Caco-2 (cell line): Measurements from ENCODE around the gene SEC16B. TPM values are rescaled to one million over a fixed set of nuclear protein-coding genes. Genes with fewer than 3 reads are reported as not detected.

Experiments
- BruUV-seq: library from RNA; stranded (reverse); fragments of 400-500 nt; replicated peaks from 2 replicates; lab custom pipeline; 2021; lab: Mats Ljungman, UMichigan
- CTCF ChIA-PET: fragments of 300-600 bp; sonication (Branson Sonifier 250); formaldehyde crosslinking; loops from one replicate; lab custom pipeline; 2022; ENCODE audit warnings: antibody characterized with exemption; lab: Charles Lee
- POLR2A ChIA-PET: fragments of 300-600 bp; sonication (Branson Sonifier 250); formaldehyde crosslinking; loops from one replicate; lab custom pipeline; 2022; ENCODE audit warnings: antibody characterized with exemption; lab: Charles Lee
- DNase-seq, 2 experiments: peaks; one replicate each; pipeline versions ENCODE4 v3.0.0 to v3.0.0-alpha.2; 2020 to 2022
- H3K27me3 ChIP-seq: replicated peaks from 2 replicates; pipeline ENCODE4 v1.6.0; 2011; ENCODE audit warnings: low read length; ENCODE audit not compliant: control insufficient read depth, insufficient read depth
- H3K36me3 ChIP-seq: 2 replicates; pipeline ENCODE4 v1.5.1; 2011; ENCODE audit warnings: low read length; ENCODE audit not compliant: control insufficient read depth, insufficient read depth
- H3K4me1 ChIP-seq: fragments of 250-450 bp; sonication (Bioruptor Pico); 2 replicates; pipeline ENCODE4 v1.5.1; 2020; ENCODE audit warnings: mild to moderate bottlenecking
- H3K4me3 ChIP-seq: 2 replicates; pipeline ENCODE4 v1.5.1; 2011; ENCODE audit warnings: low read depth, mild to moderate bottlenecking, control low read depth, low read length
- H3K9me3 ChIP-seq: fragments of 250-450 bp; sonication (Bioruptor Pico); 2 replicates; pipeline ENCODE4 v1.5.1; 2020; ENCODE audit warnings: mild to moderate bottlenecking, moderate library complexity
- H3K27ac Mint-ChIP-seq: one replicate; pipeline ENCODE4 v1.8.0; 2022; ENCODE audit warnings: mixed read lengths; ENCODE audit not compliant: unreplicated experiment
- H3K27me3 Mint-ChIP-seq: one replicate; pipeline ENCODE4 v1.8.0; 2022; ENCODE audit warnings: mixed read lengths; ENCODE audit not compliant: insufficient read depth, unreplicated experiment
- H3K36me3 Mint-ChIP-seq: one replicate; pipeline ENCODE4 v1.8.0; 2022; ENCODE audit warnings: mild to moderate bottlenecking, mixed read lengths; ENCODE audit not compliant: insufficient read depth, unreplicated experiment
- H3K4me1 Mint-ChIP-seq: one replicate; pipeline ENCODE4 v1.8.0; 2022; ENCODE audit warnings: low read depth, mixed read lengths; ENCODE audit not compliant: unreplicated experiment
- H3K4me3 Mint-ChIP-seq: one replicate; pipeline ENCODE4 v1.8.0; 2022; ENCODE audit warnings: mild to moderate bottlenecking, moderate library complexity, mixed read lengths; ENCODE audit not compliant: unreplicated experiment
- H3K9me3 Mint-ChIP-seq: one replicate; pipeline ENCODE4 v1.8.0; 2022; ENCODE audit warnings: mixed read lengths; ENCODE audit not compliant: unreplicated experiment
- intact Hi-C: fragments of 100-400 bp; cut with micrococcal nuclease; formaldehyde crosslinking; loops from one replicate; pipeline ENCODE4 v1.10.0; 2022; ENCODE audit not compliant: unreplicated experiment
- total RNA-seq: library from RNA; stranded (reverse); gene quantifications from 2 replicates; pipeline ENCODE4 v1.2.3, GENCODE V29; 2022
- TF ChIP-seq, protein P1 (sequence below), 2 experiments: fragments of 200-600 bp in 1 of 2; IDR thresholded peaks; 1 replicate in 1 of 2; 2 replicates in 1 of 2; pipeline versions ENCODE4 v1.5.1 to v1.8.0; 2011 to 2022; ENCODE audit warnings: antibody characterized with exemption in 1 of 2, control low read depth in 1 of 2, inconsistent platforms in 1 of 2, low read depth in 1 of 2, low read length in 1 of 2, mild to moderate bottlenecking in 1 of 2, moderate library complexity in 1 of 2; ENCODE audit not compliant: insufficient read depth in 1 of 2, severe bottlenecking in 1 of 2, unreplicated experiment in 1 of 2

SEC16B gene
- total RNA-seq, 1 experiment from 2014 or later = 0.59 TPM

DNA sequence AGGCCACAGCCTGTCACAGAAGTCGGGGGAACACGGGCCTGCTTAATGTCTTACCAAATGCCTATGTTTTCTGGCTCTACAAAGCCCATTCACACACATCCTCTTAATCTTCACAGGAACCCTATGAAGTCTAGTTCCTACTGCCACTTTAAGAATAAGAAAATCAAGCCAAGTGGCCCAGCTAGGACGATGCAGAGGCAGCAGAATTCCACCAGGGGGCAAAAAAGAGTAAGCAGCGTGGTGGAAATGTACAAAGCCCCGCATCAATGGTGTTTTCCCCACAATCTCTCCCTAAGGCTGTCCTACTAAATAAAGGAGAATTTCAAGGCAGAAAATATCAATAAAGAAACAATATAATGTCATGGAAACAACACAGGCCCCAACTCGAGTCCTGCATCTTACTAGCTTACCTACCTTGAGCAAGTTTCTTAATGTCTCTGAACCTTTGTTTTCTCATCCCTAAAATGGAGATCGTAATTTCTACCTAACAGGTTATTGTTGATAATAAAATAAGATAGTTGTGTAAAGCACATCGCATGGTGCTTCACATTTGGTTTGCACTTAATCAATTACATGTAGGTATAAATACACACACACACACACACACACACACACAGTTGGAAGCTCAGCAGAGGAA, 21.4 kb downstream of the SEC16B start:
- BruUV-seq = no TSS peak
- H3K4me3 Mint-ChIP-seq = no peak overlapping the region
- H3K36me3 ChIP-seq = no peaks in the 10 kb centered on the region
- ChIA-PET CTCF (interaction anchor here (0.6 to 1.1 kb wide), 4 partner anchors 84 to 1052 kb away, joined by 3 to 10 read pairs (median 3); no protein-coding TSS in a partner anchor), POLR2A (no interaction called here)
- no peaks in the 10 kb centered on the region for H3K27me3 ChIP-seq
- no peaks in the 10 kb centered on the region for H3K36me3 Mint-ChIP-seq
- no peaks in the 10 kb centered on the region for H3K9me3 ChIP-seq
- peaks cover 4% of the 10 kb centered on the region for H3K27me3 Mint-ChIP-seq
- intact Hi-C loops = loop anchor here (1.0 to 10.0 kb wide), 5 partner anchors 166 to 766 kb away; no protein-coding TSS in a partner anchor
- no peaks in the 10 kb centered on the region for H3K4me1 Mint-ChIP-seq
- H3K4me1 ChIP-seq = no peaks in the 10 kb centered on the region
- no peak overlapping the region for H3K27ac Mint-ChIP-seq
- H3K9me3 Mint-ChIP-seq = no peaks in the 10 kb centered on the region
- peak; percentile 58 to 64 for DNase-seq
- H3K4me3 ChIP-seq = no peak overlapping the region
- TF ChIP-seq, protein P1, sequence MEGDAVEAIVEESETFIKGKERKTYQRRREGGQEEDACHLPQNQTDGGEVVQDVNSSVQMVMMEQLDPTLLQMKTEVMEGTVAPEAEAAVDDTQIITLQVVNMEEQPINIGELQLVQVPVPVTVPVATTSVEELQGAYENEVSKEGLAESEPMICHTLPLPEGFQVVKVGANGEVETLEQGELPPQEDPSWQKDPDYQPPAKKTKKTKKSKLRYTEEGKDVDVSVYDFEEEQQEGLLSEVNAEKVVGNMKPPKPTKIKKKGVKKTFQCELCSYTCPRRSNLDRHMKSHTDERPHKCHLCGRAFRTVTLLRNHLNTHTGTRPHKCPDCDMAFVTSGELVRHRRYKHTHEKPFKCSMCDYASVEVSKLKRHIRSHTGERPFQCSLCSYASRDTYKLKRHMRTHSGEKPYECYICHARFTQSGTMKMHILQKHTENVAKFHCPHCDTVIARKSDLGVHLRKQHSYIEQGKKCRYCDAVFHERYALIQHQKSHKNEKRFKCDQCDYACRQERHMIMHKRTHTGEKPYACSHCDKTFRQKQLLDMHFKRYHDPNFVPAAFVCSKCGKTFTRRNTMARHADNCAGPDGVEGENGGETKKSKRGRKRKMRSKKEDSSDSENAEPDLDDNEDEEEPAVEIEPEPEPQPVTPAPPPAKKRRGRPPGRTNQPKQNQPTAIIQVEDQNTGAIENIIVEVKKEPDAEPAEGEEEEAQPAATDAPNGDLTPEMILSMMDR (IDR thresholded peaks at IDR 0.05; ENCODE audit: insufficient read depth in 1 of 2, low read depth in 1 of 2, low read length in 1 of 2, severe bottlenecking in 1 of 2, unreplicated experiment in 1 of 2) = peak; percentile 91 to 93

DNA sequence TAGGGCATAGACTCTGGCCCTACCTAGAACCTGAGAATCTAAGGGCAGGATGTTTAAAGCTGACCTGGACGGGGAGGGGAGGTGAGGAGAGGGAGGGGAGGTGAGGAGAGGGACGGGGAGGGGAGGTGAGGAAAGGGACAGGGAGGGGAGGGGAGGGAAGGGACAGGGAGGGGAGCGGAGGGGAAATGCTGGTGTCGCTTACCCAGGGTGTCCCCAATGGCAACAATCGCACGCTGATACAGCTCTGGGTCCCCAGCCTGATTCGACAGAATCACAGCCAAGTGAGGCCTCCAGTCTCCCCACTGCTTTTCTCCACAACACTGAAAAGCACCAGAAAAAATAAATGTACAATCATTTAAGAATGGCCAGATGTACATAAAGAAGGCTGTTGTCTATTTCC, 22.2 kb downstream of the SEC16B start:
- H3K36me3 Mint-ChIP-seq = no peaks in the 10 kb centered on the region
- no peaks in the 10 kb centered on the region for H3K4me1 ChIP-seq
- TF ChIP-seq, protein P1 (IDR thresholded peaks at IDR 0.05; ENCODE audit: insufficient read depth in 1 of 2, low read depth in 1 of 2, low read length in 1 of 2, severe bottlenecking in 1 of 2, unreplicated experiment in 1 of 2) = no peak
- no peak for DNase-seq
- H3K4me1 Mint-ChIP-seq = no peaks in the 10 kb centered on the region
- ChIA-PET CTCF (interaction anchor here (0.6 to 1.1 kb wide), 4 partner anchors 84 to 1051 kb away, joined by 3 to 10 read pairs (median 3); no protein-coding TSS in a partner anchor), POLR2A (interaction anchor here (0.5 kb wide), 1 partner anchor 463 kb away, joined by 3 read pairs; no protein-coding TSS in a partner anchor)
- no peaks in the 10 kb centered on the region for H3K27me3 ChIP-seq
- intact Hi-C loops = loop anchor here (1.0 to 10.0 kb wide), 7 partner anchors 165 to 1051 kb away; no protein-coding TSS in a partner anchor
- H3K36me3 ChIP-seq = no peaks in the 10 kb centered on the region
- no peak overlapping the region for H3K27ac Mint-ChIP-seq
- BruUV-seq = no TSS peak
- no peak overlapping the region for H3K4me3 Mint-ChIP-seq
- H3K9me3 Mint-ChIP-seq = no peaks in the 10 kb centered on the region
- H3K27me3 Mint-ChIP-seq = peaks cover 4% of the 10 kb centered on the region
- no peak overlapping the region for H3K4me3 ChIP-seq
- H3K9me3 ChIP-seq = no peaks in the 10 kb centered on the region

DNA sequence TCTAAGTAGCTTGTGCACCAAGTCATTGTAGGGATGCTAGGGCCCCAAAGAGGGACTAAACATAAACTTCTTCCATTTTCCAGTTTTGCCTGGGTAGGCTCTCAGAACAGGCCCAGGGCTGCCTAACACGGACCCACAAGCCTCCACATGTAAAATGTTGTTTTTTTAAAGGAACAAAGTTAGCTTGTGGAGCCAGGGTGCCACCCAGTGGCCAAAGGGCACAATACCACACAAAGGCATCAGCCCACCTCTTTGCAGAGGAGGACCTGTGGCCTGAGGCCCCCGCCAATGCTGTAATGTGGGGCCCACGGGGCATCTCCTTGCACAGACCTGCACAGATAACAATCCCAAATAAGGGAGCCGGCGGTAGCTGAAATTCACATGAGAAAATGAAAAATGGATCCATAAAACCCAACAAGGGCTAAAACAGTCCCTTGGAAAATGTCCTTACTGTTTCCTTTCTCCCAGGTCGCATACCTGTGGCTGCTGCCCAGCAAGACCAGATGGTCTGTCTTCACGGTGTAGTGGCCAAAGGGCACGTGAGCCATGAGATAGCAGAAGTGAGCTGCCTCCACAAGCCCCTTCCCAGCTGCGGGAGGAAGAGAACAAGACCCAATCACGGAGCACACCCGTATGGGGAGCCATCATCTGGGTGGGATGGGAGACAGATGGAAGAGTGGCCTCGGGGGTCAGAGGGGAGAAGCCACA, 23.8 kb downstream of the SEC16B start:
- no peak overlapping the region for H3K4me3 ChIP-seq
- H3K4me1 ChIP-seq = no peaks in the 10 kb centered on the region
- no peaks in the 10 kb centered on the region for H3K36me3 ChIP-seq
- H3K27me3 ChIP-seq = no peaks in the 10 kb centered on the region
- TF ChIP-seq, protein P1 (IDR thresholded peaks at IDR 0.05; ENCODE audit: insufficient read depth in 1 of 2, low read depth in 1 of 2, low read length in 1 of 2, severe bottlenecking in 1 of 2, unreplicated experiment in 1 of 2) = peak; percentile 88 to 89
- peaks cover 4% of the 10 kb centered on the region for H3K27me3 Mint-ChIP-seq
- DNase-seq = peak; percentile 66 to 73
- no peak overlapping the region for H3K4me3 Mint-ChIP-seq
- no TSS peak for BruUV-seq
- no peak overlapping the region for H3K27ac Mint-ChIP-seq
- ChIA-PET POLR2A (interaction anchor here (0.5 kb wide), 1 partner anchor 147 kb away, joined by 6 read pairs; no protein-coding TSS in a partner anchor), CTCF (interaction anchor here (0.6 to 1.4 kb wide), 5 partner anchors 13 to 250 kb away, joined by 3 to 5 read pairs (median 3); no protein-coding TSS in a partner anchor)
- intact Hi-C loops = loop anchor here (1.0 to 10.0 kb wide), 6 partner anchors 164 to 1049 kb away; no protein-coding TSS in a partner anchor
- no peaks in the 10 kb centered on the region for H3K36me3 Mint-ChIP-seq
- H3K9me3 ChIP-seq = no peaks in the 10 kb centered on the region
- H3K4me1 Mint-ChIP-seq = no peaks in the 10 kb centered on the region
- no peaks in the 10 kb centered on the region for H3K9me3 Mint-ChIP-seq
